HCT116 (cell line): ENCODE measurements around the gene CUBN.

Experiments
- EGR1 ChIP-seq: IDR thresholded peaks from 2 replicates; pipeline ENCODE4 v1.6.1; 2012; ENCODE audit warnings: low read depth
- ELF1 ChIP-seq: IDR thresholded peaks from 2 replicates; pipeline ENCODE4 v1.6.1; 2012; ENCODE audit warnings: low read depth, borderline replicate concordance
- POLR2A ChIP-seq: IDR thresholded peaks from 2 replicates; pipeline ENCODE4 v1.7.0; 2011; ENCODE audit warnings: borderline replicate concordance; ENCODE audit not compliant: insufficient read depth, insufficient read length; ENCODE audit errors: extremely low read depth
- POLR2AphosphoS5 ChIP-seq: IDR thresholded peaks from 2 replicates; pipeline ENCODE4 v1.6.1; 2011; ENCODE audit warnings: mild to moderate bottlenecking, low read depth, low read length, moderate library complexity
- RAD21 ChIP-seq: IDR thresholded peaks from 2 replicates; pipeline ENCODE4 v1.6.1; 2012; ENCODE audit warnings: low read depth, mild to moderate bottlenecking
- SP1 ChIP-seq: IDR thresholded peaks from 2 replicates; pipeline ENCODE4 v1.6.1; 2012; ENCODE audit warnings: low read depth
- SRF ChIP-seq: IDR thresholded peaks from 2 replicates; pipeline ENCODE4 v1.6.1; 2012; ENCODE audit warnings: low read depth
- YY1 ChIP-seq: IDR thresholded peaks from 2 replicates; pipeline ENCODE4 v1.6.1; 2011; ENCODE audit warnings: low read length, low read depth, moderate library complexity, mild to moderate bottlenecking; ENCODE audit not compliant: insufficient replicate concordance; ENCODE audit errors: extremely low read depth
- ZFX ChIP-seq: fragments of 450-650 bp; IDR thresholded peaks from 2 replicates; pipeline ENCODE4 v1.6.1; 2017
- TF ChIP-seq, protein P1 (sequence below), 3 experiments: fragments of 200-600 bp in 1 of 3; sonication (generic) in 1 of 3; IDR thresholded peaks in 2 of 3; conservative IDR thresholded peaks in 1 of 3; 2 replicates each; pipeline ENCODE4 v1.5.1; 2012 to 2017; ENCODE audit warnings: low read depth in 2 of 3, low read length in 2 of 3, antibody characterized with exemption in 1 of 3, borderline replicate concordance in 1 of 3, control low read depth in 1 of 3, mild to moderate bottlenecking in 1 of 3, mixed read lengths in 1 of 3, mixed run types in 1 of 3, moderate library complexity in 1 of 3; ENCODE audit not compliant: insufficient read depth in 1 of 3
- TF ChIP-seq, protein P2 (sequence below): IDR thresholded peaks from 2 replicates; pipeline ENCODE4 v1.6.1; 2012

DNA sequence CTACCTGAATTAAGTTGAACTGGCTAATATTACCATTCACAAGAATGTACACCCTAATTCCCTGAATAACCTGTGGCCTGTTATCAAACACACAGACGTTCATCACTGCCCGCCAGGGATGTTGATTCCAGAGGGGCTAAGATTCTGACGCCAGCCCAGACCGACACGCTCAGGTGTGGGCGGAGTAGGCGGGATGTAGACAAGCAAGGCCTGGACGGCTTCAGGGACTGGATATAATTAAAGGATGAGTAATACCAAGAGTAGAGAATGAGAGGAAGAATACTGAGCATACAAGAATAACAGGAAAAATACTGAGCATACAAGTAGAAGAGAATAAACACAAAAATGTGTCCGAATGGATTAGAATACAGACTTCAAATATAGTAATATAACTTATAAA is 29.0 kb downstream of the CUBN start:
- TF ChIP-seq POLR2A (no peak), RAD21 (no peak), POLR2AphosphoS5 (no peak), SRF (no peak), YY1 (no peak), EGR1 (peak; percentile 89), ZFX (no peak), SP1 (no peak; the same call in 1 of the 2 replicates), ELF1 (no peak)
- TF ChIP-seq, protein P1, sequence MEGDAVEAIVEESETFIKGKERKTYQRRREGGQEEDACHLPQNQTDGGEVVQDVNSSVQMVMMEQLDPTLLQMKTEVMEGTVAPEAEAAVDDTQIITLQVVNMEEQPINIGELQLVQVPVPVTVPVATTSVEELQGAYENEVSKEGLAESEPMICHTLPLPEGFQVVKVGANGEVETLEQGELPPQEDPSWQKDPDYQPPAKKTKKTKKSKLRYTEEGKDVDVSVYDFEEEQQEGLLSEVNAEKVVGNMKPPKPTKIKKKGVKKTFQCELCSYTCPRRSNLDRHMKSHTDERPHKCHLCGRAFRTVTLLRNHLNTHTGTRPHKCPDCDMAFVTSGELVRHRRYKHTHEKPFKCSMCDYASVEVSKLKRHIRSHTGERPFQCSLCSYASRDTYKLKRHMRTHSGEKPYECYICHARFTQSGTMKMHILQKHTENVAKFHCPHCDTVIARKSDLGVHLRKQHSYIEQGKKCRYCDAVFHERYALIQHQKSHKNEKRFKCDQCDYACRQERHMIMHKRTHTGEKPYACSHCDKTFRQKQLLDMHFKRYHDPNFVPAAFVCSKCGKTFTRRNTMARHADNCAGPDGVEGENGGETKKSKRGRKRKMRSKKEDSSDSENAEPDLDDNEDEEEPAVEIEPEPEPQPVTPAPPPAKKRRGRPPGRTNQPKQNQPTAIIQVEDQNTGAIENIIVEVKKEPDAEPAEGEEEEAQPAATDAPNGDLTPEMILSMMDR (IDR thresholded peaks at IDR 0.05 in 2 of 3, conservative IDR thresholded peaks at IDR 0.05 in 1 of 3; ENCODE audit: borderline replicate concordance in 1 of 3, insufficient read depth in 1 of 3, low read depth in 2 of 3, low read length in 2 of 3), result no peak
- TF ChIP-seq, protein P2, sequence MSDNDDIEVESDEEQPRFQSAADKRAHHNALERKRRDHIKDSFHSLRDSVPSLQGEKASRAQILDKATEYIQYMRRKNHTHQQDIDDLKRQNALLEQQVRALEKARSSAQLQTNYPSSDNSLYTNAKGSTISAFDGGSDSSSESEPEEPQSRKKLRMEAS, result no peak
